GOT3 (cell line): Measurements from ENCODE around the gene GRM4.

ENCODE experiments used
- DNase-seq: peaks from one replicate; lab custom pipeline; 2025; ENCODE audit warnings: mixed read lengths; lab: John Stamatoyannopoulos, UW

Gene GRM4

GRCh38 chr6:34157236-34157830, 11.4 kb upstream of the GRM4 start:
- no peak for DNase-seq

- no peak for DNase-seq
These were observed 9.8 kb upstream of the GRM4 start for GRCh38 chr6:34155471-34156300.

GRCh38 chr6:34154668-34155447, 9.0 kb upstream of the GRM4 start:
- DNase-seq = no peak

GRCh38 chr6:34152806-34153520, 7.1 kb upstream of the GRM4 start:
- DNase-seq = no peak

- DNase-seq = no peak
These were observed 6.2 kb upstream of the GRM4 start for GRCh38 chr6:34152042-34152524.

- no peak for DNase-seq
These were observed 5.6 kb upstream of the GRM4 start for GRCh38 chr6:34151321-34152041.

GRCh38 chr6:34150766-34151165, 4.9 kb upstream of the GRM4 start:
- no peak for DNase-seq

- no peak for DNase-seq
These were observed 4.0 kb upstream of the GRM4 start for GRCh38 chr6:34149831-34150400.

- DNase-seq = no peak
These were observed 3.5 kb upstream of the GRM4 start for GRCh38 chr6:34149452-34149810.

GRCh38 chr6:34148631-34149451, 3.0 kb upstream of the GRM4 start:
- DNase-seq = no peak

- no peak for DNase-seq
These were observed 2.2 kb upstream of the GRM4 start for GRCh38 chr6:34147906-34148630.

- DNase-seq = no peak
These were observed 1.1 kb upstream of the GRM4 start for GRCh38 chr6:34146801-34147592.

- no peak for DNase-seq
These were observed 496 bp downstream of the GRM4 start for GRCh38 chr6:34145161-34146020.

- no peak for DNase-seq
These were observed 1.2 kb downstream of the GRM4 start for GRCh38 chr6:34144581-34145160.

GRCh38 chr6:34143884-34144580, 1.9 kb downstream of the GRM4 start:
- DNase-seq = no peak

GRCh38 chr6:34143196-34143883, 2.5 kb downstream of the GRM4 start:
- DNase-seq = no peak
